ENCODE data around the gene HEXIM2. TPM values are rescaled to one million over a fixed set of nuclear protein-coding genes. Genes with fewer than 3 reads are reported as not detected.

The HEXIM2 gene
- total RNA-seq, 2 donors from 2014 or later = 7.1 to 27.0 TPM

- no peak for TF ChIP-seq POLR2AphosphoS5 (IDR thresholded peaks at IDR 0.05)
- TF ChIP-seq POLR2A (IDR thresholded peaks at IDR 0.05) = no peak
- TF ChIP-seq CTCF (IDR thresholded peaks at IDR 0.05) = no peak
- Histone ChIP-seq H3K9me3 (no peaks in the 10 kb centered on the region), H3K27me3 (replicated peaks; ENCODE audit: insufficient read depth) (no peaks in the 10 kb centered on the region), H3K36me3 (no peaks in the 10 kb centered on the region), H3K4me3 (no peak overlapping the region), H3K27ac (peak overlapping the region; percentile 75 to 82), H3K4me1 (replicated peaks) (peaks cover 5% of the 10 kb centered on the region)
- WGBS = 69% methylated on average over 5 of the region's 5 CpGs
- DNase-seq (ENCODE audit: low spot score) = no peak
- intact Hi-C loops (cut with DNase I) = no loop called here
Observed at GRCh38 chr17:45128331-45128730, 33.3 kb upstream of the HEXIM2 start.

- Histone ChIP-seq H3K4me1 (replicated peaks) (peaks cover 5% of the 10 kb centered on the region), H3K27me3 (replicated peaks; ENCODE audit: insufficient read depth) (no peaks in the 10 kb centered on the region), H3K27ac (peak overlapping the region; percentile 75 to 82), H3K9me3 (no peaks in the 10 kb centered on the region), H3K36me3 (no peaks in the 10 kb centered on the region), H3K4me3 (no peak overlapping the region)
- TF ChIP-seq CTCF (IDR thresholded peaks at IDR 0.05) (no peak), POLR2AphosphoS5 (IDR thresholded peaks at IDR 0.05) (no peak), POLR2A (IDR thresholded peaks at IDR 0.05) (no peak)
- no peak for DNase-seq (ENCODE audit: low spot score)
- 97% methylated on average over 2 of the region's 2 CpGs for WGBS
- intact Hi-C loops (cut with DNase I) = no loop called here
Observed at GRCh38 chr17:45128989-45129388, 32.7 kb upstream of the HEXIM2 start.

DNA sequence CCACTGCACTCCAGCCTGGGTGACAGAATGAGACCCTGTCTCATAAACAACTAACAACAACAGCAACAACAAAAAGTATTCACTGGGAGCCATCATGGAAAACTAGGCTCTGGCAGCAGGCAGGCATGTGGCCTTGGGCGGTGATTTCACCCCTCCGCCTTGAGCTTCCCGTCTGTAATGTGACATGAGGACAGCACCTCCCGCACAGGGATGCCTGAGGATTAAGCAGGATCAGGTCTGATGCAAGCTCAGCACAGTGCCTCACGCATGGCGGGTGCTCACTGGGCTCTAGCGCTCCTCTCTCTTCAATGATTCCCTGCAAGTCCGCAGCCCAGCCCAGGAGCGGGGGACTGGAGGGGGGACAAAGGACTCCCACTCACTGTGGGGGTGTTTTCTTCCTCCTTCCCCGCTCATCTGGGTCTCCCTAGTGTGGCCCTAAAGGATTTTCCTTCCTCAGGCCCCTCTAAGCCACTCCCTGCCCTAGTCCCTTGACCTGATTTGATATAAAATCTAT, 32.2 kb upstream of the HEXIM2 start:
- Histone ChIP-seq H3K36me3 (no peaks in the 10 kb centered on the region), H3K27ac (peak overlapping the region in 1 of 2 donors; percentile 75), H3K27me3 (replicated peaks; ENCODE audit: insufficient read depth) (no peaks in the 10 kb centered on the region), H3K4me1 (replicated peaks) (peaks cover 5% of the 10 kb centered on the region), H3K4me3 (no peak overlapping the region), H3K9me3 (no peaks in the 10 kb centered on the region)
- no peak for DNase-seq (ENCODE audit: low spot score)
- intact Hi-C loops (cut with DNase I) = no loop called here
- 81% methylated on average over 10 of the region's 10 CpGs for WGBS
- no peak for TF ChIP-seq POLR2AphosphoS5 (IDR thresholded peaks at IDR 0.05)
- TF ChIP-seq POLR2A (IDR thresholded peaks at IDR 0.05) = no peak
- no peak for TF ChIP-seq CTCF (IDR thresholded peaks at IDR 0.05)

- intact Hi-C loops (cut with DNase I) = loop anchor here (5.0 kb wide), 2 partner anchors 38 to 353 kb away; no protein-coding TSS in a partner anchor
- H3K4me1 ChIP-seq (replicated peaks) = peaks cover 5% of the 10 kb centered on the region
- H3K36me3 ChIP-seq = no peaks in the 10 kb centered on the region
- peak overlapping the region in 1 of 2 donors; percentile 75 for H3K27ac ChIP-seq
- no peak for TF ChIP-seq POLR2A (IDR thresholded peaks at IDR 0.05)
- TF ChIP-seq CTCF (IDR thresholded peaks at IDR 0.05) = no peak
- no peak for TF ChIP-seq POLR2AphosphoS5 (IDR thresholded peaks at IDR 0.05)
- DNase-seq (ENCODE audit: low spot score) = no peak
- H3K27me3 ChIP-seq (replicated peaks; ENCODE audit: insufficient read depth) = no peaks in the 10 kb centered on the region
- WGBS = 77% methylated on average over 11 of the region's 13 CpGs
- no peak overlapping the region for H3K4me3 ChIP-seq
- no peaks in the 10 kb centered on the region for H3K9me3 ChIP-seq
Observed at GRCh38 chr17:45129940-45130680, 31.6 kb upstream of the HEXIM2 start.
